Suprapubic skin (tissue), 4 donors: ENCODE results near the gene EIF1AD. TPM values are rescaled to one million over a fixed set of nuclear protein-coding genes. Genes with fewer than 3 reads are reported as not detected.

Experiments used
- DNase-seq, 2 donors: peaks; one replicate each; pipeline ENCODE4 v3.0.0-alpha.2; 2019; ENCODE audit warnings: low spot score in 2 of 2
- H3K27ac ChIP-seq: fragments of 200-600 bp; sonication (generic); one replicate; pipeline ENCODE4 v1.5.1; 2019
- H3K27me3 ChIP-seq: fragments of 200-600 bp; sonication (generic); one replicate; pipeline ENCODE4 v1.5.1; 2019
- H3K36me3 ChIP-seq: fragments of 200-600 bp; sonication (generic); one replicate; pipeline ENCODE4 v1.5.1; 2019
- H3K4me1 ChIP-seq: fragments of 200-600 bp; sonication (generic); one replicate; pipeline ENCODE4 v1.5.1; 2019
- H3K4me3 ChIP-seq: fragments of 200-600 bp; sonication (generic); one replicate; pipeline ENCODE4 v1.5.1; 2019; ENCODE audit warnings: mild to moderate bottlenecking
- H3K9me3 ChIP-seq: fragments of 200-600 bp; sonication (generic); one replicate; pipeline ENCODE4 v1.5.1; 2019
- EP300 ChIP-seq: sonication (generic); formaldehyde crosslinking; IDR thresholded peaks from one replicate; pipeline ENCODE4 v1.6.1; 2017; ENCODE audit warnings: antibody characterized with exemption
- POLR2A ChIP-seq, 2 donors: fragments of 450-650 bp; IDR thresholded peaks; one replicate each; pipeline ENCODE4 v1.6.1; 2017; ENCODE audit warnings: antibody characterized with exemption in 2 of 2, mild to moderate bottlenecking in 2 of 2, moderate library complexity in 2 of 2
- POLR2AphosphoS5 ChIP-seq, 3 donors: sonication (generic); formaldehyde crosslinking; IDR thresholded peaks; one replicate each; pipeline ENCODE4 v1.6.1; 2017; ENCODE audit warnings: antibody characterized with exemption in 3 of 3
- WGBS: methylation state at CpG from one replicate; pipeline ENCODE4 v1.1.5; 2018; 5-methylcytosine and 5-hydroxymethylcytosine counted together
- total RNA-seq, 4 donors: library from RNA; depleted of rRNA; stranded (reverse); fragments of >200 nt; gene quantifications; one replicate each; pipeline ENCODE4 v1.1.0, GENCODE V29; 2016
- TF ChIP-seq, protein P1 (sequence below), 2 donors: fragments of 200-600 bp in 1 of 2; fragments of 450-650 bp in 1 of 2; sonication (generic) in 1 of 2; IDR thresholded peaks; one replicate each; pipeline ENCODE4 v1.5.1; 2016 to 2019; ENCODE audit warnings: antibody characterized with exemption in 2 of 2, mild to moderate bottlenecking in 1 of 2, moderate library complexity in 1 of 2

Gene EIF1AD
- total RNA-seq, 4 donors from 2014 or later: 51.8 to 61.6 (median 55.9) TPM

DNA sequence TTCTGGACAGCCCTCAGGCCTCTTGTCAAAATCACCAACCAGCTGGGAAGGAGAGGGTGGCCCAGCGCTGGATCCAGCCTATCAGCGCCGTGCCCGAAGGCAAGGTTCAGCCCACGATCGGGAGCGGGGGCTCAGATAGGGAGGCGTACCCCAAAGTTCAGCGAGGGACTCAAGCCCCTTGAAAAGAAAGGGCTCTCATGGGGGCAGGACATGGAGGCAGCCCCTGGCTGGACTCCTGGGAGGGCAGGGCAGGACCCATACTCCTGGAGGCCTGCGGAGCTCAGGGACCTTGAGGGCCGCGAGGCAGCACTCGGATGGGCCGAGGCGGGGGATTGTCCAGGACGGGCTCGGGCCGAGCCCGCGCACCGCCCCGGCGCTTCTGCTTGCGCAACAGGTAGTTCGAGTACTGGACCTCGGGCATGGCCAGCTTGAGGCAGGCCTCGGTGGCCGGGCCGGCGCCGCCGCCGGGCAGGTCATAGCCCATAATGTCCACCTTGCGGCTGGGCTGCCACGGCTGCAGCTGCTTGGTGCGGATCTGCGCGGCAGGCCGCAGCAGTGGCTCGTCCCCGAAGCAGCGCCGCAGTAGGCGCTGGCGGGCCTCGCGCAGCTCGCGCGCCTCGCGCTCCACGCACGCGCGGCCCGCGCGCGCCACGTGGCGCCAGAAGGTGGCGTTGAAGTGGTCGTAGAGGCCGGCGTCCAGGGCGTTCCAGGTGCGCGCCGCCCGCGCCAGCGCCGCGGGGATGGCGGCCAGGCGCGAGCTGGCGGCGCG, 40.5 kb upstream of the EIF1AD start:
- Histone ChIP-seq H3K27me3 (no peaks in the 10 kb centered on the region), H3K4me1 (peaks cover 6% of the 10 kb centered on the region), H3K36me3 (no peaks in the 10 kb centered on the region), H3K4me3 (no peak overlapping the region), H3K27ac (no peak overlapping the region), H3K9me3 (no peaks in the 10 kb centered on the region)
- WGBS: 95% methylated on average over 58 of the region's 81 CpGs
- TF ChIP-seq EP300: no peak
- TF ChIP-seq, protein P1, sequence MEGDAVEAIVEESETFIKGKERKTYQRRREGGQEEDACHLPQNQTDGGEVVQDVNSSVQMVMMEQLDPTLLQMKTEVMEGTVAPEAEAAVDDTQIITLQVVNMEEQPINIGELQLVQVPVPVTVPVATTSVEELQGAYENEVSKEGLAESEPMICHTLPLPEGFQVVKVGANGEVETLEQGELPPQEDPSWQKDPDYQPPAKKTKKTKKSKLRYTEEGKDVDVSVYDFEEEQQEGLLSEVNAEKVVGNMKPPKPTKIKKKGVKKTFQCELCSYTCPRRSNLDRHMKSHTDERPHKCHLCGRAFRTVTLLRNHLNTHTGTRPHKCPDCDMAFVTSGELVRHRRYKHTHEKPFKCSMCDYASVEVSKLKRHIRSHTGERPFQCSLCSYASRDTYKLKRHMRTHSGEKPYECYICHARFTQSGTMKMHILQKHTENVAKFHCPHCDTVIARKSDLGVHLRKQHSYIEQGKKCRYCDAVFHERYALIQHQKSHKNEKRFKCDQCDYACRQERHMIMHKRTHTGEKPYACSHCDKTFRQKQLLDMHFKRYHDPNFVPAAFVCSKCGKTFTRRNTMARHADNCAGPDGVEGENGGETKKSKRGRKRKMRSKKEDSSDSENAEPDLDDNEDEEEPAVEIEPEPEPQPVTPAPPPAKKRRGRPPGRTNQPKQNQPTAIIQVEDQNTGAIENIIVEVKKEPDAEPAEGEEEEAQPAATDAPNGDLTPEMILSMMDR (IDR thresholded peaks at IDR 0.05): no peak
- TF ChIP-seq POLR2AphosphoS5 (IDR thresholded peaks at IDR 0.05): no peak
- no peak for TF ChIP-seq POLR2A (IDR thresholded peaks at IDR 0.05)
- DNase-seq: no peak

DNA sequence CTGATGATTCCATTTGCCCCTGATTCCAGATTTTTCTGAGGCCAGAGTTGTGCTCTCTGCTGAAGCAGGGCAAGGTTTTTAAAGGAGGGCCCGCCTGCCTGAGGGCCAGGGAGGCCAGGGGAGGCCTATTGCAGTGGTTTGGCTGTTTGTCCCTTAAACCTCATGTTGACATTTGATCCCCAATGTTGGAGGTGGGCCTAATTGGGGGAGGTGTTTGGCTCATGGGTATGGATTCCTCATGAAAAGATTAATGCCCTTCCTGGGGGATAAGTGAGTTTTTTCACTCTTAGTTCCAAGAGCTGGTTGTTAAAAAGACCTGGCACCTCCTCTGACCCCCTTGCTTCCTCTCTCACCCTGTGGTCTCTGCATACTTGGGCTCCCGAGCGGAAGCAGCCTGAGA, 37.8 kb upstream of the EIF1AD start:
- WGBS: 78% methylated on average over 3 of the region's 3 CpGs
- TF ChIP-seq EP300 (no peak), POLR2A (IDR thresholded peaks at IDR 0.05) (no peak), POLR2AphosphoS5 (IDR thresholded peaks at IDR 0.05) (no peak)
- TF ChIP-seq, protein P1 (IDR thresholded peaks at IDR 0.05): no peak

DNA sequence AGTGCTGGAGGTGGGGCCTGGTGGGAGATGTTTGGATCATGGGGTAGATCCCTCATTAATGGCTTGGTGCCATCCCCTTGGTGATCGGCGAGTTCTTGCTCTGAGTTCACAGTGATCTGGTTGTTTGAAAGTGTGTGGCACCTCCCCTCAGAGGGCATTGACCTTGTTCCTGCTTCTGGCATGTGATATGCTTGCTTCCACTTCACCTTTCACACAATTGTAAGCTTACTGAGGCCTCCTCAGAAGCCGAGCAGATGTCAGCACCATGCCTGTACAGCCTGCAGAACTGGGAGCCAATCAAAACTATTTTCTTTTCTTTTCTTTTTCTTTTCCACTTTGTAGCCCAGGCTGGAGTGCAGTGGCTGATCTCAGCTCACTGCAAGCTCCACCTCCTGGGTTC, 35.4 kb upstream of the EIF1AD start:
- peaks cover 5% of the 10 kb centered on the region for H3K27me3 ChIP-seq
- H3K36me3 ChIP-seq: no peaks in the 10 kb centered on the region
- no peak for DNase-seq
- no peak overlapping the region for H3K27ac ChIP-seq
- no peaks in the 10 kb centered on the region for H3K9me3 ChIP-seq
- TF ChIP-seq POLR2AphosphoS5 (IDR thresholded peaks at IDR 0.05) (no peak), POLR2A (IDR thresholded peaks at IDR 0.05) (no peak), EP300 (no peak)
- TF ChIP-seq, protein P1 (IDR thresholded peaks at IDR 0.05): no peak
- H3K4me3 ChIP-seq: no peak overlapping the region
- H3K4me1 ChIP-seq: no peaks in the 10 kb centered on the region
- 78% methylated on average over 3 of the region's 3 CpGs for WGBS

More for the DNA sequence above, 37.8 kb upstream of the EIF1AD start:
- DNase-seq: no peak
- Histone ChIP-seq H3K4me3 (no peak overlapping the region), H3K27me3 (peaks cover 5% of the 10 kb centered on the region), H3K9me3 (no peaks in the 10 kb centered on the region), H3K36me3 (no peaks in the 10 kb centered on the region), H3K27ac (no peak overlapping the region), H3K4me1 (no peaks in the 10 kb centered on the region)

DNA sequence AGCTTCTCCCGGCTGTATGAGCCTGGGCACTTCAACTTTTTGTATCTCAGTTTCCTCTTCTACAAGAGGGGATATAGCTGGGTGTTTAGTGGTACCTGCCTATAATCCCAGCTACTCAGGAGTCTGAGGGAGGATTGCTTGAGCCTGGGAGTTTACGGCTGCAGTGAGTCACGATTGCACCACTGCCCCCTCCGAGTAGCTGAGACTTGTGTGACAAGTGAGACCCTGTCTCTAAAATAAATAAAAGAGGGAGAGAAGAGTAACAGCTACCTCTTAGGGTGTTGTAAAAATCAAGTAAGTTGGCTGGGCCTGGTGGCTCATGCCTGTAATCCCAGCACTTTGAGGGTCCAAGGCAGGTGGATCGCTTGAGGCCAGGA, 34.4 kb upstream of the EIF1AD start:
- peaks cover 5% of the 10 kb centered on the region for H3K27me3 ChIP-seq
- H3K27ac ChIP-seq: no peak overlapping the region
- no peaks in the 10 kb centered on the region for H3K4me1 ChIP-seq
- WGBS: 85% methylated on average over 5 of the region's 5 CpGs
- H3K9me3 ChIP-seq: no peaks in the 10 kb centered on the region
- TF ChIP-seq POLR2AphosphoS5 (IDR thresholded peaks at IDR 0.05): no peak
- TF ChIP-seq EP300: no peak
- TF ChIP-seq, protein P1 (IDR thresholded peaks at IDR 0.05): no peak
- TF ChIP-seq POLR2A (IDR thresholded peaks at IDR 0.05): no peak
- H3K4me3 ChIP-seq: no peak overlapping the region
- no peak for DNase-seq
- H3K36me3 ChIP-seq: no peaks in the 10 kb centered on the region

DNA sequence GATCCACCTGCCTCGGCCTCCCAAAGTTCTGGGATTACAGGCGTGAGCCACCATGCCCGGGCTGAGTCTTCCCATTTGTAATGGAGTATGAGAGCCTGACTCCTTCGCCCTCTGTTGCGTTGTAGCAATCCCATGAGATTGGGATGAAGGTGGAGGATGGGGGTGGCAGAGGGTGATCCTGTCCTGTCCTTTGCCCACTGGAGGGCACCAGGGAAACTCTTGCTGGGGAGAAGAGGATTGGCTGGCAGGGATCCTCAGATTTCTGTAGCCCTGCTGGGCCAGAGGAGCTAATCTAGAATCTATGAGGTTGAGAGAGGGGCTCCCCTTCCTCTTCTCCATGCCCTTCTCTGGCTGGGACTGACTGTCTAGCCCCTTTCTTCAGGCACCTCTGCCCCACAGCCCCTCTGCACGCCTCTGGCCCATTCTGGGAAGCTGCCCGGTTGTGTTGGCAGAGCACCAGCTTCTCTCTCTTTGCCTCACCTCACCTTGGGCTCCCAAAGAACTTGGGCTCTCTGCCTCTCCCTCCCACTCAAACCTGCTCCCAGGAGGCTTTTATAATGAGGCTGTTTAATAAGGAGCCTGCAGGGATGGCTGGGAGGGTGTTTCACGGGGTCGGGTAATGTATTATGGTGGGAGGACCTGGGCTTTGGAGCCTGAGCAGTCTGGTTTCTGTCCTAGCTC, 33.8 kb upstream of the EIF1AD start:
- no peaks in the 10 kb centered on the region for H3K9me3 ChIP-seq
- WGBS: 70% methylated on average over 9 of the region's 9 CpGs
- peaks cover 5% of the 10 kb centered on the region for H3K27me3 ChIP-seq
- no peak for DNase-seq
- no peak for TF ChIP-seq EP300
- TF ChIP-seq POLR2A (IDR thresholded peaks at IDR 0.05): no peak
- no peak for TF ChIP-seq POLR2AphosphoS5 (IDR thresholded peaks at IDR 0.05)
- TF ChIP-seq, protein P1 (IDR thresholded peaks at IDR 0.05): no peak
- H3K27ac ChIP-seq: no peak overlapping the region
- H3K4me1 ChIP-seq: no peaks in the 10 kb centered on the region
- H3K36me3 ChIP-seq: no peaks in the 10 kb centered on the region
- H3K4me3 ChIP-seq: no peak overlapping the region
